HepG2 (cell line): ENCODE results near the gene NAPSA. TPM values are rescaled to one million over a fixed set of nuclear protein-coding genes. Genes with fewer than 3 reads are reported as not detected.

Source experiments
- CCDC6 ChIP-seq: sonication (generic); formaldehyde crosslinking; IDR thresholded peaks from 2 replicates; pipeline ENCODE4 v1.8.1; 2022; ENCODE audit warnings: mild to moderate bottlenecking, missing genetic modification reagents, moderate library complexity
- E2F1 ChIP-seq: sonication (generic); formaldehyde crosslinking; IDR thresholded peaks from 2 replicates; pipeline ENCODE4 v1.5.0; 2020; ENCODE audit warnings: missing genetic modification reagents
- KLF16 ChIP-seq, 2 experiments: sonication (generic) in 1 of 2; formaldehyde crosslinking in 1 of 2; IDR thresholded peaks; 2 replicates each; pipeline versions ENCODE4 v1.6.1 to v1.8.0; 2016 to 2023; ENCODE audit warnings: missing genetic modification reagents in 2 of 2, missing compliant biosample characterization in 1 of 2
- NAIF1 ChIP-seq: sonication (generic); formaldehyde crosslinking; IDR thresholded peaks from 2 replicates; pipeline ENCODE4 v1.5.0; 2020; ENCODE audit warnings: mild to moderate bottlenecking, missing genetic modification reagents, borderline replicate concordance
- NFYB ChIP-seq: sonication (generic); formaldehyde crosslinking; IDR thresholded peaks from 2 replicates; pipeline ENCODE4 v1.4.0; 2020; ENCODE audit warnings: missing genetic modification reagents
- PREB ChIP-seq: sonication (generic); formaldehyde crosslinking; IDR thresholded peaks from 2 replicates; pipeline ENCODE4 v1.4.0; 2020; ENCODE audit warnings: missing genetic modification reagents
- SP1 ChIP-seq, 2 experiments: fragments of 450-650 bp in 1 of 2; sonication (generic) in 1 of 2; formaldehyde crosslinking in 1 of 2; IDR thresholded peaks; 2 replicates each; pipeline versions ENCODE4 v1.4.0 to v1.6.1; 2016 to 2020; ENCODE audit warnings: missing genetic modification reagents in 1 of 2
- ZFP41 ChIP-seq: sonication (generic); formaldehyde crosslinking; IDR thresholded peaks from 2 replicates; pipeline ENCODE4 v1.4.0; 2020; ENCODE audit warnings: mild to moderate bottlenecking, missing genetic modification reagents, borderline replicate concordance
- ZHX1 ChIP-seq: sonication (generic); formaldehyde crosslinking; IDR thresholded peaks from 2 replicates; pipeline ENCODE4 v1.8.1; 2022; ENCODE audit warnings: low read depth, mild to moderate bottlenecking, missing genetic modification reagents
- ZNF484 ChIP-seq: sonication (generic); formaldehyde crosslinking; IDR thresholded peaks from 2 replicates; pipeline ENCODE4 v1.5.1; 2020; ENCODE audit warnings: mild to moderate bottlenecking, low read depth, missing genetic modification reagents, borderline replicate concordance
- ZNF512 ChIP-seq: sonication (generic); formaldehyde crosslinking; IDR thresholded peaks from 2 replicates; pipeline ENCODE4 v1.4.0; 2020; ENCODE audit warnings: mild to moderate bottlenecking, missing genetic modification reagents
- ZNF580 ChIP-seq: IDR thresholded peaks from 2 replicates; pipeline ENCODE4 v1.6.1; 2016; ENCODE audit warnings: low read depth, borderline replicate concordance
- ZNF639 ChIP-seq: conservative IDR thresholded peaks from 2 replicates; pipeline ENCODE4 v1.6.1; 2018; ENCODE audit warnings: missing genetic modification reagents
- ZNF713 ChIP-seq: sonication (generic); formaldehyde crosslinking; IDR thresholded peaks from 2 replicates; pipeline ENCODE4 v1.4.0; 2020; ENCODE audit warnings: mild to moderate bottlenecking, missing genetic modification reagents
- ZNF724P ChIP-seq: sonication (generic); formaldehyde crosslinking; IDR thresholded peaks from 2 replicates; pipeline ENCODE4 v1.8.0; 2022; ENCODE audit warnings: missing genetic modification reagents, borderline replicate concordance
- ZNF784 ChIP-seq: sonication (generic); formaldehyde crosslinking; IDR thresholded peaks from 2 replicates; pipeline ENCODE4 v1.5.1; 2020; ENCODE audit warnings: missing genetic modification reagents, mild to moderate bottlenecking, borderline replicate concordance
- polyA plus RNA-seq, 8 experiments: library from polyadenylated mRNA; depleted of rRNA in 3 of 8; stranded (reverse) in 7 of 8; unstranded in 1 of 8; fragments of >200 nt; fragmentation: Illumina TruSeq in 4 of 8; extraction: Trizol in 4 of 8; gene quantifications; 2 replicates each; pipeline versions ENCODE4 v1.2.1 to v1.2.3, GENCODE V29; 2011 to 2016; ENCODE audit warnings: low read depth in 4 of 8, missing spikeins in 1 of 8, mixed read lengths in 1 of 8; ENCODE audit not compliant: insufficient read depth in 1 of 8
- total RNA-seq, 5 experiments: library from RNA; depleted of rRNA; stranded (reverse); fragments of >200 nt; fragmentation: Illumina TruSeq; extraction: Trizol; gene quantifications; 2 replicates each; pipeline ENCODE4 v1.2.3, GENCODE V29; 2016; ENCODE audit warnings: low read depth in 1 of 5

Gene NAPSA
- total and polyA plus RNA-seq, 2 of the 13 experiments (the other 11 are each of a cell fraction or from before 2014, with no cell fraction given) = not detected

- TF ChIP-seq ZNF639 (CRISPR knock-in tag) = peak; percentile 80
- TF ChIP-seq ZNF580 = 0 out of 2 replicates have a peak, but pooled peaks have one; percentile 78
- TF ChIP-seq E2F1 = no peak
- no peak for TF ChIP-seq ZNF512 (CRISPR knock-in tag)
- TF ChIP-seq NAIF1 (CRISPR knock-in tag) = no peak
- peak; percentile 55; the same call in 1 of the 2 replicates for TF ChIP-seq ZFP41 (CRISPR knock-in tag)
- TF ChIP-seq SP1 (IDR thresholded peaks at IDR 0.05) = no peak
- peak; percentile 82 for TF ChIP-seq SP1 (CRISPR knock-in tag; IDR thresholded peaks at IDR 0.05)
- TF ChIP-seq KLF16 (CRISPR knock-in tag; IDR thresholded peaks at IDR 0.05) = peak in 1 of 2 experiments; percentile 89; a peak in 2 of 4 replicates
- TF ChIP-seq NFYB (CRISPR knock-in tag) = no peak
- TF ChIP-seq ZNF713 = no peak
- TF ChIP-seq ZNF484 (CRISPR knock-in tag) = no peak
- peak; percentile 97 for TF ChIP-seq CCDC6 (CRISPR knock-in tag)
- TF ChIP-seq PREB (CRISPR knock-in tag) = no peak
- TF ChIP-seq ZNF784 = peak; percentile 96
- TF ChIP-seq ZNF724P (CRISPR knock-in tag) = peak; percentile 79; the same call in 1 of the 2 replicates
- no peak for TF ChIP-seq ZHX1 (CRISPR knock-in tag)
Observed at GRCh38 chr19:50325310-50326100, 39.9 kb downstream of the NAPSA start (continued).
